ENCODE results near the gene ACP6. TPM values are rescaled to one million over a fixed set of nuclear protein-coding genes. Genes with fewer than 3 reads are reported as not detected.

The ACP6 gene
- total RNA-seq, 1 experiment from 2014 or later: 31.5 TPM

DNA sequence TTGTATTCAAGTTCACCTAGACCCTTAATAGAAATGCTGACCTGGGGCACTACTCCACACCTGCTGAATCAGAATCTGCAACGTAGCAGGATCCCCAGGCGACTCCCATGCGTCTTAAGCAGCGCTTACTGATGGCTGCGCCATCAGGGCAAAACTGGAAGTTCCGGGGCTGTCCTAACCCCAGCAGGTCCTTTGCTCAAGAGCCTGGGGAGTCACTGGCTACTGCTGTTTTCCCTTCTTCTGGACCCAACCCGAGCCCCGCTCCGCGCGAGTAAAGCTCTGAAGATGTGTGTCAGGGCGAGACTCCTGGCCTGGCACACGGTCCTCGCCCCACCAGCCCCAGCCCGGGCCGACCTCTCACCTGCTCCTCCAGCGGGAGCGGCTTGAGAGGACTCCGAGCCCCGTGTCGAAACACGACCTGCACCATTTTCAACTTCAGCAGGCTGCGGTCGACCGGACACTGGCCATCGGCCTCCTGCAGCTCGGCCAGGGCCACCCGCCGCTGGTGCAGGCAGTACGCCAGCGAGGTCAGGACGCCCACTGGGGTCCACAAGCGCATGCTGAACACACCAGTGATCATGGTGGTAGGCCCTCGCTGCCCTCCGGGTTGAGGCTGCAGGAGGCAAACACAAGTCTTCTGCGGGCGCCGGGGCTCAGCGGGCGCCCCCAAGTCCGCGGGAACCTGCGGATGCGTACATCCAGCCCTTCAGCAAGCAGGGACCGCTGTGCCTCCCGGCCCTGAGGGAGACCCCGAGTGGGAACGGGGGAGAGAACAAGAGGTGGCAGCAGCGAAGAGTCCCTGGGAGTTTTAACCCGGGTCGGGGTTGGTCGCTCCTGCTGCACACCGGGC is 630 bp downstream of the ACP6 start (continued):
- 0 out of 2 replicates have a peak, but pooled peaks have one; percentile 79 for TF ChIP-seq KAT7 (CRISPR knock-in tag; IDR thresholded peaks at IDR 0.05; ENCODE audit: borderline replicate concordance)
- TF ChIP-seq TP53 (CRISPR knock-in tag; IDR thresholded peaks at IDR 0.05): peak; percentile 68; the same call in 1 of the 2 replicates
- TF ChIP-seq MXD4 (CRISPR knock-in tag; IDR thresholded peaks at IDR 0.05; ENCODE audit: borderline replicate concordance): no peak
- TF ChIP-seq ESRRA (CRISPR knock-in tag; IDR thresholded peaks at IDR 0.05; ENCODE audit: borderline replicate concordance): peak; percentile 71
- TF ChIP-seq GRHL2 (CRISPR knock-in tag; IDR thresholded peaks at IDR 0.05; ENCODE audit: insufficient replicate concordance, severe bottlenecking): no peak
- TF ChIP-seq, protein P1, sequence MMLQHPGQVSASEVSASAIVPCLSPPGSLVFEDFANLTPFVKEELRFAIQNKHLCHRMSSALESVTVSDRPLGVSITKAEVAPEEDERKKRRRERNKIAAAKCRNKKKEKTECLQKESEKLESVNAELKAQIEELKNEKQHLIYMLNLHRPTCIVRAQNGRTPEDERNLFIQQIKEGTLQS (CRISPR knock-in tag; conservative IDR thresholded peaks at IDR 0.05): no peak
- TF ChIP-seq, protein P2, sequence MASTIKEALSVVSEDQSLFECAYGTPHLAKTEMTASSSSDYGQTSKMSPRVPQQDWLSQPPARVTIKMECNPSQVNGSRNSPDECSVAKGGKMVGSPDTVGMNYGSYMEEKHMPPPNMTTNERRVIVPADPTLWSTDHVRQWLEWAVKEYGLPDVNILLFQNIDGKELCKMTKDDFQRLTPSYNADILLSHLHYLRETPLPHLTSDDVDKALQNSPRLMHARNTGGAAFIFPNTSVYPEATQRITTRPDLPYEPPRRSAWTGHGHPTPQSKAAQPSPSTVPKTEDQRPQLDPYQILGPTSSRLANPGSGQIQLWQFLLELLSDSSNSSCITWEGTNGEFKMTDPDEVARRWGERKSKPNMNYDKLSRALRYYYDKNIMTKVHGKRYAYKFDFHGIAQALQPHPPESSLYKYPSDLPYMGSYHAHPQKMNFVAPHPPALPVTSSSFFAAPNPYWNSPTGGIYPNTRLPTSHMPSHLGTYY (CRISPR knock-in tag; IDR thresholded peaks at IDR 0.05): no peak
- TF ChIP-seq, protein P3, sequence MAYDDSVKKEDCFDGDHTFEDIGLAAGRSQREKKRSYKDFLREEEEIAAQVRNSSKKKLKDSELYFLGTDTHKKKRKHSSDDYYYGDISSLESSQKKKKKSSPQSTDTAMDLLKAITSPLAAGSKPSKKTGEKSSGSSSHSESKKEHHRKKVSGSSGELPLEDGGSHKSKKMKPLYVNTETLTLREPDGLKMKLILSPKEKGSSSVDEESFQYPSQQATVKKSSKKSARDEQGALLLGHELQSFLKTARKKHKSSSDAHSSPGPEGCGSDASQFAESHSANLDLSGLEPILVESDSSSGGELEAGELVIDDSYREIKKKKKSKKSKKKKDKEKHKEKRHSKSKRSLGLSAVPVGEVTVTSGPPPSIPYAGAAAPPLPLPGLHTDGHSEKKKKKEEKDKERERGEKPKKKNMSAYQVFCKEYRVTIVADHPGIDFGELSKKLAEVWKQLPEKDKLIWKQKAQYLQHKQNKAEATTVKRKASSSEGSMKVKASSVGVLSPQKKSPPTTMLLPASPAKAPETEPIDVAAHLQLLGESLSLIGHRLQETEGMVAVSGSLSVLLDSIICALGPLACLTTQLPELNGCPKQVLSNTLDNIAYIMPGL (CRISPR knock-in tag; IDR thresholded peaks at IDR 0.05): peak; percentile 54; the same call in 1 of the 2 replicates
- TF ChIP-seq, protein P4, sequence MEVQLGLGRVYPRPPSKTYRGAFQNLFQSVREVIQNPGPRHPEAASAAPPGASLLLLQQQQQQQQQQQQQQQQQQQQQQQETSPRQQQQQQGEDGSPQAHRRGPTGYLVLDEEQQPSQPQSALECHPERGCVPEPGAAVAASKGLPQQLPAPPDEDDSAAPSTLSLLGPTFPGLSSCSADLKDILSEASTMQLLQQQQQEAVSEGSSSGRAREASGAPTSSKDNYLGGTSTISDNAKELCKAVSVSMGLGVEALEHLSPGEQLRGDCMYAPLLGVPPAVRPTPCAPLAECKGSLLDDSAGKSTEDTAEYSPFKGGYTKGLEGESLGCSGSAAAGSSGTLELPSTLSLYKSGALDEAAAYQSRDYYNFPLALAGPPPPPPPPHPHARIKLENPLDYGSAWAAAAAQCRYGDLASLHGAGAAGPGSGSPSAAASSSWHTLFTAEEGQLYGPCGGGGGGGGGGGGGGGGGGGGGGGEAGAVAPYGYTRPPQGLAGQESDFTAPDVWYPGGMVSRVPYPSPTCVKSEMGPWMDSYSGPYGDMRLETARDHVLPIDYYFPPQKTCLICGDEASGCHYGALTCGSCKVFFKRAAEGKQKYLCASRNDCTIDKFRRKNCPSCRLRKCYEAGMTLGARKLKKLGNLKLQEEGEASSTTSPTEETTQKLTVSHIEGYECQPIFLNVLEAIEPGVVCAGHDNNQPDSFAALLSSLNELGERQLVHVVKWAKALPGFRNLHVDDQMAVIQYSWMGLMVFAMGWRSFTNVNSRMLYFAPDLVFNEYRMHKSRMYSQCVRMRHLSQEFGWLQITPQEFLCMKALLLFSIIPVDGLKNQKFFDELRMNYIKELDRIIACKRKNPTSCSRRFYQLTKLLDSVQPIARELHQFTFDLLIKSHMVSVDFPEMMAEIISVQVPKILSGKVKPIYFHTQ (CRISPR knock-in tag; IDR thresholded peaks at IDR 0.05): no peak
- TF ChIP-seq, protein P5, sequence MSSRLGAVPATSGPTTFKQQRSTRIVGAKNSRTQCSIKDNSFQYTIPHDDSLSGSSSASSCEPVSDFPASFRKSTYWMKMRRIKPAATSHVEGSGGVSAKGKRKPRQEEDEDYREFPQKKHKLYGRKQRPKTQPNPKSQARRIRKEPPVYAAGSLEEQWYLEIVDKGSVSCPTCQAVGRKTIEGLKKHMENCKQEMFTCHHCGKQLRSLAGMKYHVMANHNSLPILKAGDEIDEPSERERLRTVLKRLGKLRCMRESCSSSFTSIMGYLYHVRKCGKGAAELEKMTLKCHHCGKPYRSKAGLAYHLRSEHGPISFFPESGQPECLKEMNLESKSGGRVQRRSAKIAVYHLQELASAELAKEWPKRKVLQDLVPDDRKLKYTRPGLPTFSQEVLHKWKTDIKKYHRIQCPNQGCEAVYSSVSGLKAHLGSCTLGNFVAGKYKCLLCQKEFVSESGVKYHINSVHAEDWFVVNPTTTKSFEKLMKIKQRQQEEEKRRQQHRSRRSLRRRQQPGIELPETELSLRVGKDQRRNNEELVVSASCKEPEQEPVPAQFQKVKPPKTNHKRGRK (CRISPR knock-in tag; IDR thresholded peaks at IDR 0.05; ENCODE audit: borderline replicate concordance): no peak
- TF ChIP-seq ZNF317 (CRISPR knock-in tag; IDR thresholded peaks at IDR 0.05; ENCODE audit: borderline replicate concordance, low read depth): no peak
- TF ChIP-seq, protein P6, sequence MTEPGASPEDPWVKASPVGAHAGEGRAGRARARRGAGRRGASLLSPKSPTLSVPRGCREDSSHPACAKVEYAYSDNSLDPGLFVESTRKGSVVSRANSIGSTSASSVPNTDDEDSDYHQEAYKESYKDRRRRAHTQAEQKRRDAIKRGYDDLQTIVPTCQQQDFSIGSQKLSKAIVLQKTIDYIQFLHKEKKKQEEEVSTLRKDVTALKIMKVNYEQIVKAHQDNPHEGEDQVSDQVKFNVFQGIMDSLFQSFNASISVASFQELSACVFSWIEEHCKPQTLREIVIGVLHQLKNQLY (CRISPR knock-in tag; IDR thresholded peaks at IDR 0.05): no peak
- TF ChIP-seq, protein P7, sequence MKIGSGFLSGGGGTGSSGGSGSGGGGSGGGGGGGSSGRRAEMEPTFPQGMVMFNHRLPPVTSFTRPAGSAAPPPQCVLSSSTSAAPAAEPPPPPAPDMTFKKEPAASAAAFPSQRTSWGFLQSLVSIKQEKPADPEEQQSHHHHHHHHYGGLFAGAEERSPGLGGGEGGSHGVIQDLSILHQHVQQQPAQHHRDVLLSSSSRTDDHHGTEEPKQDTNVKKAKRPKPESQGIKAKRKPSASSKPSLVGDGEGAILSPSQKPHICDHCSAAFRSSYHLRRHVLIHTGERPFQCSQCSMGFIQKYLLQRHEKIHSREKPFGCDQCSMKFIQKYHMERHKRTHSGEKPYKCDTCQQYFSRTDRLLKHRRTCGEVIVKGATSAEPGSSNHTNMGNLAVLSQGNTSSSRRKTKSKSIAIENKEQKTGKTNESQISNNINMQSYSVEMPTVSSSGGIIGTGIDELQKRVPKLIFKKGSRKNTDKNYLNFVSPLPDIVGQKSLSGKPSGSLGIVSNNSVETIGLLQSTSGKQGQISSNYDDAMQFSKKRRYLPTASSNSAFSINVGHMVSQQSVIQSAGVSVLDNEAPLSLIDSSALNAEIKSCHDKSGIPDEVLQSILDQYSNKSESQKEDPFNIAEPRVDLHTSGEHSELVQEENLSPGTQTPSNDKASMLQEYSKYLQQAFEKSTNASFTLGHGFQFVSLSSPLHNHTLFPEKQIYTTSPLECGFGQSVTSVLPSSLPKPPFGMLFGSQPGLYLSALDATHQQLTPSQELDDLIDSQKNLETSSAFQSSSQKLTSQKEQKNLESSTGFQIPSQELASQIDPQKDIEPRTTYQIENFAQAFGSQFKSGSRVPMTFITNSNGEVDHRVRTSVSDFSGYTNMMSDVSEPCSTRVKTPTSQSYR (CRISPR knock-in tag; IDR thresholded peaks at IDR 0.05): no peak; the same call in 1 of the 2 replicates
- no peak for TF ChIP-seq ZNF121 (CRISPR knock-in tag; IDR thresholded peaks at IDR 0.05)
- TF ChIP-seq ZNF138 (CRISPR knock-in tag; conservative IDR thresholded peaks at IDR 0.05): no peak
- TF ChIP-seq GABPB1 (CRISPR knock-in tag; IDR thresholded peaks at IDR 0.05): no peak
- TF ChIP-seq HMGA2 (CRISPR knock-in tag; IDR thresholded peaks at IDR 0.05): no peak
- TF ChIP-seq FOXK1 (CRISPR knock-in tag; IDR thresholded peaks at IDR 0.05): peak; percentile 20; the same call in 1 of the 2 replicates
- 0 out of 2 replicates have a peak, but pooled peaks have one; percentile 48 for TF ChIP-seq TCF7 (CRISPR knock-in tag; IDR thresholded peaks at IDR 0.05; ENCODE audit: low read depth)
- TF ChIP-seq, protein P8, sequence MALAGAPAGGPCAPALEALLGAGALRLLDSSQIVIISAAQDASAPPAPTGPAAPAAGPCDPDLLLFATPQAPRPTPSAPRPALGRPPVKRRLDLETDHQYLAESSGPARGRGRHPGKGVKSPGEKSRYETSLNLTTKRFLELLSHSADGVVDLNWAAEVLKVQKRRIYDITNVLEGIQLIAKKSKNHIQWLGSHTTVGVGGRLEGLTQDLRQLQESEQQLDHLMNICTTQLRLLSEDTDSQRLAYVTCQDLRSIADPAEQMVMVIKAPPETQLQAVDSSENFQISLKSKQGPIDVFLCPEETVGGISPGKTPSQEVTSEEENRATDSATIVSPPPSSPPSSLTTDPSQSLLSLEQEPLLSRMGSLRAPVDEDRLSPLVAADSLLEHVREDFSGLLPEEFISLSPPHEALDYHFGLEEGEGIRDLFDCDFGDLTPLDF (CRISPR knock-in tag; IDR thresholded peaks at IDR 0.05): no peak
- TF ChIP-seq ZNF219 (CRISPR knock-in tag; IDR thresholded peaks at IDR 0.05; ENCODE audit: borderline replicate concordance): no peak; the same call in 1 of the 2 replicates
- no peak for TF ChIP-seq CREM (CRISPR knock-in tag; IDR thresholded peaks at IDR 0.05)

Data from WTC11 (cell line).